Gastroesophageal sphincter (tissue), 3 donors: Measurements from ENCODE around the gene NR1I2.

ENCODE experiments used
- EP300 ChIP-seq: sonication (generic); formaldehyde crosslinking; IDR thresholded peaks from one replicate; pipeline ENCODE4 v1.6.1; 2017; ENCODE audit warnings: antibody characterized with exemption, mild to moderate bottlenecking
- POLR2A ChIP-seq, 2 donors: fragments of 450-650 bp; IDR thresholded peaks; one replicate each; pipeline ENCODE4 v1.6.1; 2017; ENCODE audit warnings: antibody characterized with exemption in 2 of 2, mild to moderate bottlenecking in 2 of 2, moderate library complexity in 1 of 2
- TF ChIP-seq, protein P1 (sequence below), 4 experiments: fragments of 200-600 bp in 2 of 4; fragments of 450-650 bp in 2 of 4; sonication (generic) in 1 of 4; IDR thresholded peaks; one replicate each; pipeline ENCODE4 v1.5.1; 2017 to 2019; ENCODE audit warnings: antibody characterized with exemption in 4 of 4, mild to moderate bottlenecking in 2 of 4, moderate library complexity in 2 of 4

DNA sequence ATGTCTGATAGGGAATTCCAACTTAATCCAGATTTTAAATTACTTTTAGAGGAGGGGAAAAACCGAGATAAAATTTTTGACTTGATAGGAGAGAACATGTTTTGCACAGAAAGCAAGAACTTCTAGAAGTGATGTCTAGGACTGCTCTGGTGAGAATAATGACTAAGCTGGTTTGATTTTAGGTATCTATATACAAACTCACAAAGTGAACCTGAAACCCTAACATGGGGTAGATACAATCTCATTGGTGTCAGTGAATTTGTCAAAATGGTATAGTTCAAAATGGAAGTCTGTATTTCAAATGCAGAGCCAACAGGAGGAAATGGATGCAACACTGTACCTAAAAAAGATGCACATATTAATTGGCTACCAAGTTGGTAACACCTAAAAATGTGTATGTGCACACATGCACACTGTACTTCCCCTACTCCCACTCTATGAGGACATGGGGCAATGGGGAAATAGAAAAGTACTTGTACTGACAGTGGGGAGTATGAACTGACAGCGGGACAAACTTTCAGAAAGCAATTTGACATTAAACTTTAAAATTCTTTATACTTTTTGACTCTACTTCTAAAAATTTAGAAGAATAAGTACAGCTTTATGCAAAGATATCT is 53.0 kb downstream of the NR1I2 start:
- TF ChIP-seq, protein P1, sequence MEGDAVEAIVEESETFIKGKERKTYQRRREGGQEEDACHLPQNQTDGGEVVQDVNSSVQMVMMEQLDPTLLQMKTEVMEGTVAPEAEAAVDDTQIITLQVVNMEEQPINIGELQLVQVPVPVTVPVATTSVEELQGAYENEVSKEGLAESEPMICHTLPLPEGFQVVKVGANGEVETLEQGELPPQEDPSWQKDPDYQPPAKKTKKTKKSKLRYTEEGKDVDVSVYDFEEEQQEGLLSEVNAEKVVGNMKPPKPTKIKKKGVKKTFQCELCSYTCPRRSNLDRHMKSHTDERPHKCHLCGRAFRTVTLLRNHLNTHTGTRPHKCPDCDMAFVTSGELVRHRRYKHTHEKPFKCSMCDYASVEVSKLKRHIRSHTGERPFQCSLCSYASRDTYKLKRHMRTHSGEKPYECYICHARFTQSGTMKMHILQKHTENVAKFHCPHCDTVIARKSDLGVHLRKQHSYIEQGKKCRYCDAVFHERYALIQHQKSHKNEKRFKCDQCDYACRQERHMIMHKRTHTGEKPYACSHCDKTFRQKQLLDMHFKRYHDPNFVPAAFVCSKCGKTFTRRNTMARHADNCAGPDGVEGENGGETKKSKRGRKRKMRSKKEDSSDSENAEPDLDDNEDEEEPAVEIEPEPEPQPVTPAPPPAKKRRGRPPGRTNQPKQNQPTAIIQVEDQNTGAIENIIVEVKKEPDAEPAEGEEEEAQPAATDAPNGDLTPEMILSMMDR (IDR thresholded peaks at IDR 0.05): no peak
- TF ChIP-seq POLR2A (IDR thresholded peaks at IDR 0.05): no peak
- no peak for TF ChIP-seq EP300
